ENCODE results near the gene INO80C. TPM values are rescaled to one million over a fixed set of nuclear protein-coding genes. Genes with fewer than 3 reads are reported as not detected.
"Not testable (repeated sequence)": the region's sequence is repeated elsewhere in the genome, so short reads cannot be mapped to it uniquely, and the experiment has no call there.

INO80C gene
- total RNA-seq, 2 donors from 2014 or later: 25.0 to 41.7 TPM

DNA sequence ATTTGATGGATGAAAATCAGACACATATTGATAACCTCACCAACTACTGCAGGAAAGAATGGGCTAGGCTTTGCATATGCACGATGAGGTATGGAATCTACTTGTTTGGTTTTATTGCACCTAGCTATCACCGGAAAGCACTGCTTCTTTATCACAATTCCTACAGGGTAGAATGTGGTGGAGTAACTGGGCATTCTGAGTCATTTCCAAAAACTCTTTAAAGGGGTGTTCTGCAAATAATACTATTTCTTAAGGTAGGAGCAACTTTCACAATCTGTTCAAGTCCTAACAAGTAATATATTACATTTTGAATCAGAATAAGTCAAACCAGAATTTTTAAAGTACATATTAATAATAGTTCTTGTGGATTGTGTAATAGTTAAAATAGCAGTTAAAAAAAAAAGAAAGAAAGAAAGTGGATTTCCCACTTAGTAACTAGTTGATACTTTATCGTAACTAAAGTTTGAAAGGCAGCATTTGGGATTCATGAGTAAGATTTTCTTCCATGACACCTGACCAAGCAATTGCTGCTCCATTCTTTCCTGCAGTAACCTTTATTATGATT lies 40.5 kb downstream of the INO80C start:
- no peaks in the 10 kb centered on the region for H3K9me3 Mint-ChIP-seq
- DNase-seq (ENCODE audit: low spot score) (no peak), ATAC-seq (no peak)
- H3K36me3 Mint-ChIP-seq: no peaks in the 10 kb centered on the region
- peaks cover 0 to 9% of the 10 kb centered on the region in 2 donors for H3K4me1 Mint-ChIP-seq (ENCODE audit: low read depth in 2 of 2)
- H3K27ac Mint-ChIP-seq: no peak overlapping the region
- H3K4me3 Mint-ChIP-seq: no peak overlapping the region
- no peaks in the 10 kb centered on the region for H3K27me3 Mint-ChIP-seq

DNA sequence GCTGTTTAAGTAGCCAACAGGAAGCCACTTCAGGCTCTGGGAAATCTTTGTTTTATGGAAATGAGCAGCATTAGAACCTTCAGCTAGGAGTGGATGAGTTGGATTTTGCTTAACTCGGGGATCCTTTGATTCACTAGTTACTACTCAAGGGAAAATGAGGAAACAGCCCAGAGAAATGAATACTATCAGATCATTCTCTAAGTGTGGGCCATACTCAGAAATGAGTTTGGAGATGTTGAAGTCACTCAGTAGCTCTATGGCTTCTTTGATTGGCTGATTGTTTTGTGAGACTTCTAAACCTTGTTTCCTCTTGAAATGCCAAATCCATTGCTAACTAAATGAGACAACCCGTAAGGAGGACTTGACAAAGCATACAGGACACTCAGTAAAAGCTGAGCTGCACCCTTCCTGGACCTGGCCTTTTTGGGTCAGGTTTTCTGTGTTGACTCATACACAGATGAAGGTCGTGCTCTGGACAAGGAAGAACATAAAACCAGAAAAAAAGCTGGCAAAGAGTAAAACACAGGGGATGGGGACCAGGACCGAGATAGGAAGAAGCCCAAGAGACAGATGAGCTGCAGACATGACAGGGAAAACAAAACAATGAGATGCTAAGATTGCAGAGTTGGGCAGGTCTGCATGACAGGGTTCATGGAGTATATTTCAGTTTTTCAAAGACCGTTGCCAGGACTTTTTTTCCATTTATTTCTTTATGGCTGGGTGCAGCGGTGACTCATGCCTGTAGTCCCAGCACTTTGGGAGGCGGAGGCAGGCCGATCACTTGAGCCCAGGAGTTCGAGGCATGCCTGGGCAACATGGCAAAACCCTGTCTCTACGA lies 41.6 kb downstream of the INO80C start:
- Mint-ChIP-seq H3K27me3 (peaks cover 0 to 5% of the 10 kb centered on the region in 2 donors), H3K27ac (no peak overlapping the region), H3K4me1 (ENCODE audit: low read depth in 2 of 2) (peaks cover 0 to 13% of the 10 kb centered on the region in 2 donors), H3K36me3 (no peaks in the 10 kb centered on the region), H3K4me3 (no peak overlapping the region), H3K9me3 (no peaks in the 10 kb centered on the region)
- no peak for DNase-seq (ENCODE audit: low spot score)
- ATAC-seq: no peak

DNA sequence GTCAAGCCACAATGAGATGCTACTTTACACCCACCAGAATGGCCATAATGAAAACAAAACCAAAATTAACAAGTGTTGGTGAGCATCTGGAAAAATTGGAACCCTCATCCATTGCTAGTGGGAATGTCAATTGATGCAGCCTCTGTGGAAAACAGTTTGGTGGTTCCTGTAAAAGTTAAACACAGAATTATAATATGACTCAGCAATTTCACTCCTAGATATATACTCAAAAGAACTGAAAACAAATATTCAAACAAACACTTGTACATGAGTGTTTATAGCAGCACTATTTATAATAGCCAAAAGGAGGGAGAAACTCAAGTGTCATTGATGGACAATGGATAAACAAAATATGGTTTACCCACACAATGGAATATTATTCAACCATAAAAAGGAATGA lies 43.0 kb downstream of the INO80C start:
- DNase-seq (ENCODE audit: low spot score) (no peak), ATAC-seq (no peak)
- Mint-ChIP-seq H3K4me1 (ENCODE audit: low read depth in 2 of 2) (peaks cover 0 to 13% of the 10 kb centered on the region in 2 donors), H3K27ac (no peak overlapping the region), H3K4me3 (no peak overlapping the region), H3K36me3 (no peaks in the 10 kb centered on the region), H3K27me3 (peaks cover 2 to 6% of the 10 kb centered on the region in 2 donors), H3K9me3 (no peaks in the 10 kb centered on the region)

DNA sequence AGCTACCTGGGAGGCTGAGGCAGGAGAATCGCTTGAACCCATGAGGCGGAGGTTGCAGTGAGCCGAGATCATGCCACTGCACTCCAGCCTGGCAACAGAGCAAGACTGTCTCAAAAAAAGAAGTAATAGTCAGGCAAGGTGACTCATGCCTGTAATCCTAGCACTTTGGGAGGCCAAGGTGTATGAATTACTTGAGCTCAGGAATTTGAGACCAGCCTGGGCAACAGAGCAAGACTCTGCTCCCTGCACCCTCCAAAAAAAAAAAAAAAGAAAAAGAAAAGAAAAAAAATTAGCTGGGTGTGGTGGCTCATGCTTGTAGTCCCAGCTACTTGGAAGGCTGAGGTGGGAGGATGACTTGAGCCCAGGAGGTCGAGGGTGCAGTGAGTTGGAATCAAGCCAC lies 44.7 kb downstream of the INO80C start:
- not testable (repeated sequence) for H3K9me3 Mint-ChIP-seq; ATAC-seq; H3K27ac Mint-ChIP-seq; H3K4me3 Mint-ChIP-seq; H3K4me1 Mint-ChIP-seq (ENCODE audit: low read depth in 2 of 2); DNase-seq (ENCODE audit: low spot score); H3K36me3 Mint-ChIP-seq
- H3K27me3 Mint-ChIP-seq: peaks cover 9 to 11% of the 10 kb centered on the region in 2 donors

DNA sequence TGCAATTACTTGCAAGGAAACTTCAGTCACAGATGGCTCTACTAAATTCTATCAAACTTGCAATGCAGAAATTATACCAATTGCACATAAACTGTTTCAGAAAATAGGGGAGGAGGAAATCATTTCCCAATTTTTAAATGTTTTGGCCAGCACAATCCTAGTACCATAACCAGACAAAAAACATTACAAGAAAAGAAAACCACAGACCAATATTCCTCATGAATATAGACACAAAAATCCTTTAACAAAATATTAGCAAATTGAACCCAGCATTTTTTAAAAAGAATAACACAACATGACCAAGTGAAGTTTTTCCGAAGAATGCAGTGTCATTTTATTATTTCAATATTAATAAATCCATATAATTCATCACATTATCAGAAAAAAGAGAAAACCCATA lies 45.8 kb downstream of the INO80C start:
- Mint-ChIP-seq H3K36me3 (no peaks in the 10 kb centered on the region), H3K27ac (no peak overlapping the region), H3K9me3 (no peaks in the 10 kb centered on the region), H3K27me3 (peaks cover 10 to 18% of the 10 kb centered on the region in 2 donors), H3K4me1 (ENCODE audit: low read depth in 2 of 2) (peaks cover 0 to 5% of the 10 kb centered on the region in 2 donors), H3K4me3 (no peak overlapping the region)
- no peak for ATAC-seq
- no peak for DNase-seq (ENCODE audit: low spot score)

DNA sequence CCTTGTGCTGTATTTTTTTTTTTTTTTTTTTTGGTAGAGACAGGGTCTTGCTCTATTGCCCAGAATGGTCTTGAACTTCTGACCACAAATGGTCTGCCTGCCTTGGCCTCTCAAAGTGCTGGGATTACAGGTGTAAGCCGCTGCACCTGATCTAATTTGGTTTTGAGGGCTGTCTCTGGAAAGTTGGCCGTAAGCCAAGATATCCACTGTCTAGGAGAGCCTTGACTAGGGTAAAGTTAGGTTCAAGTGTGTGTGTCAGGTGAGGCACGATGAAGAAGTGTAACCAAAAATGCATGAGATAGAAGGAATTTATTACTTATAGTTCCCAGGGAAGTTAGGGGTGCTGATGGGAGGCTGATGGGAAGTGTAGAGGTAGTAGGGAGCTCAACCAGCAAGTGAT lies 46.7 kb downstream of the INO80C start:
- H3K4me3 Mint-ChIP-seq: no peak overlapping the region
- DNase-seq (ENCODE audit: low spot score) (no peak), ATAC-seq (no peak)
- no peaks in the 10 kb centered on the region for H3K36me3 Mint-ChIP-seq
- peaks cover 11 to 21% of the 10 kb centered on the region in 2 donors for H3K27me3 Mint-ChIP-seq
- peaks cover 0 to 5% of the 10 kb centered on the region in 2 donors for H3K4me1 Mint-ChIP-seq (ENCODE audit: low read depth in 2 of 2)
- no peak overlapping the region for H3K27ac Mint-ChIP-seq
- no peaks in the 10 kb centered on the region for H3K9me3 Mint-ChIP-seq

DNA sequence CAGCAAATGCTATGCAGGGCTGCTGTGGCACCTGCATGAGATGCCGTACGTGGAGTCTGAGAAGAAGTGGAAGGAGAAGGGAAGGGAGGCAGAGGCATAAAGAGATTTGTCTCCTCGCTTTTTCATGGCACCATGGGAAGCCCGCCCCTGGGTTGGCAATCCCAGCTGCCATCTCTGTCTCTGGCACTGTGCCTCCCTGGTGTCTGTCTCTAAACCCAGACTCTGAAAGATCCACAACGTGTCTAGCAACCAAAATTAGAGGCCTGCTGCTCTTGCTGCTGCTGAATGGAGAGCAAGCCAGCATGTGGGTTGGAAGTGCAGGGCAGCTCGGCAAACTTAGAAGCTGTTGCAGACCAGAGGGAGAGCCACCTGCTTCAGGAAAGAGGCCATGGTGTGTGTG lies 53.1 kb downstream of the INO80C start:
- no peak for DNase-seq (ENCODE audit: low spot score)
- Mint-ChIP-seq H3K27me3 (peaks cover 14 to 21% of the 10 kb centered on the region in 2 donors), H3K4me3 (no peak overlapping the region), H3K36me3 (no peaks in the 10 kb centered on the region), H3K9me3 (no peaks in the 10 kb centered on the region), H3K27ac (no peak overlapping the region), H3K4me1 (ENCODE audit: low read depth in 2 of 2) (no peaks in the 10 kb centered on the region)
- ATAC-seq: no peak

DNA sequence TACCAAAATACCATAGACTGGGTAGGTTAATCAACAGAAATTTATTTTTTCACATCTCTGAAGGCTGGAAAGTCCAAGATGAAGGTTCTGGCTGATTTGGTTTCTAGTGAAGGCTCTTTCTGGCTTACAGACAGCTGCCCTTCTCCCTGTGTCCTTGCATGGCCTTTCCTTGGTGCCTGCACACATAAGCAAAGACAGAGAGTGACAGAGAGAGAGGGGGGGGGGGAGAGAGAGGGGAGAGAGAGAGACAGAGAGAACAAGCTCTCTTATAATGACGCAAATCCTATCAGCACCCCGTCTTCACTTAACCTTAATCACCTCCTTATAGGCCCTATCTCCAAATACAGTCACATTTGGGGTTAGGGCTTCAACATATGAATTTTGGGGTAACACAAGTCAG lies 53.9 kb downstream of the INO80C start:
- H3K36me3 Mint-ChIP-seq: no peaks in the 10 kb centered on the region

DNA sequence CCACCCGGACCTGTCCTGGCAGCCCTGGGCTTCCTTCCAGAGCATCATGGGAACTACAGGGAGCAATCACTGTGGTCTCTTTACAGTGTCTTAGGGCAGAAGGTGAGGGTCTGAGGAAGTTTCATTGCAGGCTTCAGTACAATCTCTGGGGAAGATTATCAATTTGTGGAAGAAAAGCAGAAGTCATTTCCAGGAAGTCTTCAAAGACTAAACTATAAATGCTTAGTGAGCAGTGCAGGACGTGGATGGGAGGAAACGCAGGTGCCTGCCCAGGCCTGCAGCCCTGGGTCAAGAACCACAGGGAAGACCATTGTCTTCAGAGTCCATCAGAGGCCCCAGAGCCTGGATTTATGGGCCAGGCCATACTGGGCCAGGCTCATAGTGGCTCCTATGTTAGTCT lies 54.3 kb downstream of the INO80C start:
- H3K4me1 Mint-ChIP-seq (ENCODE audit: low read depth in 2 of 2): no peaks in the 10 kb centered on the region
- no peak for DNase-seq (ENCODE audit: low spot score)
- peaks cover 14 to 17% of the 10 kb centered on the region in 2 donors for H3K27me3 Mint-ChIP-seq
- ATAC-seq: no peak
- H3K27ac Mint-ChIP-seq: no peak overlapping the region
- H3K36me3 Mint-ChIP-seq: no peaks in the 10 kb centered on the region
- no peaks in the 10 kb centered on the region for H3K9me3 Mint-ChIP-seq
- H3K4me3 Mint-ChIP-seq: no peak overlapping the region

More for the DNA sequence above, 53.9 kb downstream of the INO80C start:
- no peak for ATAC-seq
- no peak for DNase-seq (ENCODE audit: low spot score)
- Mint-ChIP-seq H3K27ac (no peak overlapping the region), H3K27me3 (peaks cover 14 to 17% of the 10 kb centered on the region in 2 donors), H3K4me3 (no peak overlapping the region), H3K9me3 (no peaks in the 10 kb centered on the region), H3K4me1 (ENCODE audit: low read depth in 2 of 2) (no peaks in the 10 kb centered on the region)

DNA sequence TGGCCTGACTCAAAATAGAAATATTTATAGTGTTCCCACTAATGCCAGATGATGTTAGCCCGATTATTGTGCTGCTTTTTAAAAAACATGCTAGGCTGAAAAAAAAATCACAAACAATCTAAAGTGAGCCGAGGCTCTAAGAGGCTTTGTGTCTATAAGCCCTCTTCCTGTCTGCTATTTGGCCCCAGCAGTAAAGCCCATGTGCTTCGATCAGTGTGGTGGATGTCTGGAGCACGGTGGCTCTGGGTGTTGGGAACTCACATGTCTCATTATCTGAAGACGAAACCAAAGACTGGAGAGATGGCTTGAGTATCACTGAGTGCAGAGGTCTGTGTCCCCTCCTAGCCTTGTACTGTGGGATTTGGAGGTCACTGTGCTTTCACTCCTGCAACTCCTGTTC lies 55.1 kb downstream of the INO80C start:
- Mint-ChIP-seq H3K27me3 (peaks cover 10% of the 10 kb centered on the region in 2 donors), H3K4me3 (no peak overlapping the region), H3K27ac (no peak overlapping the region), H3K9me3 (no peaks in the 10 kb centered on the region), H3K36me3 (no peaks in the 10 kb centered on the region), H3K4me1 (ENCODE audit: low read depth in 2 of 2) (no peaks in the 10 kb centered on the region)
- no peak for ATAC-seq
- no peak for DNase-seq (ENCODE audit: low spot score)

DNA sequence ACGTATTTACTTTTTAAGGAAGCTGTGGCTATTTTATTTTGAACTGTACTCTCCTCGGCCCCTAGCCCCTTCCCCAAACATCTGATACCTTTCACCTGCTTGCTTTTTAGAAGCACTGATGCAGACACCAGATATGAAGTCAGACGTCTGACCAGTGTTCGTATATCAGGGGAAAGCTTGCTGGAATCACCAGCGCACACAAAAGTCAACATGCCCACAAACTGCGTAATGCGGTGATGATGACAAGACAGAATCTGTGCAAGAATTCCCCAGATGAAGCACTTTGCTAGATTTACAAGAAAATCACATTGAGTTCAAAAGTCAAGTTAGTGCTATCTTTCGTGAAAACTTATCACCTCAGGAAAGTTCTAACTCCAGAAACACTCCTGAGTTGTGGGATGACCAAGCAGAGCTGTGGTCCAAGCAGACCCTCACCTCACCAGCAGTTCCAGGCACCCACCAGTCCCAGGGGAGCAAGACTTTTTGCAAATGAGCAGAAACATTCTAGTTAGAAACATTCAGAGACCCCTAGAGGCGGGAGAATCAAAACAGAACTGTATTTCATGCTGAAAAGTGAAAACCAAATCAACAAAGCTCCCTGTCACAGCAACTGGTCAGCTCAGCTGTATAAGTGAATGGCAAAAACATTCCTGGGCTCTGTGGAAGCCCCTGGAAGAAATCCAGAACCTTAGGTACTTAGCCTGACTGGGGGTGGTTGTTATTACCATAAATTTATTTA lies 55.7 kb downstream of the INO80C start:
- Mint-ChIP-seq H3K9me3 (no peaks in the 10 kb centered on the region), H3K36me3 (peaks cover under 1% of the 10 kb centered on the region), H3K27me3 (peaks cover 7 to 10% of the 10 kb centered on the region in 2 donors), H3K4me3 (no peak overlapping the region), H3K4me1 (ENCODE audit: low read depth in 2 of 2) (no peaks in the 10 kb centered on the region), H3K27ac (no peak overlapping the region)
- ATAC-seq (no peak), DNase-seq (ENCODE audit: low spot score) (no peak)

DNA sequence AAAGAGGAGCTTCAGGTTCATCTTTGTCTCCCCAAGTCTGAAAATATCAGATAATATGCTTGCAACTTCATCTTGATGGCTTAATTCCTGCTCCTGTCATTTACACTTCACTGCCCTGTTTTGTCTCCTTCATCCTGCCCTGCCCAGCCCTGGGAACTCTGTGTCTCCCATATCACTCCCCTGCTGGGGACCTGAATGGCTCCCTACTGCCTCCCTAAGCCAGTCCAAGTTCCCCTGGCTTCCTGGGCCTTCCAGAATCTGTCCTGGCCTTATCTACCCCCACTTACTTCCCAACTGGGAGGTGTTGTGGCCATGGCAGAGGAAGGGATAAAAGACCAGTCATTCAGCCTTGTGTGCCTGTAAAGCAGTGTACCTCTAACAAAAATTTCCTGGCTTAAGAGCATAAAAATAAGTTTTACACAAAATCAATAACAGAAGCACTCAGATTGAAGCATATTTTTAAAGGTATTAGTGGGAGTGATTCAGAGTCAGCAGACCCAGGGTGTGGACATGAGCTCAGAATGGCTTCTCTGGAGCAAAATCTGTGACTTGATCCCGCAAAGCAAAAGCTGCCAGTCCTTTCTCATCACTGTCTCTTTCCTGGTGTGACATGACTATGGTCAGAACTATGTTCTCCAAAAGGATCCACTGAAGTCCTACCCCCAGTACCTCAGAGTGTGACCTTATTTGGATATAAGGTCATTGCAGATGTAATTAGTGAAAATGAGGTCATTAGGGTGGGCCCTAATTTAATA lies 59.1 kb downstream of the INO80C start:
- H3K27me3 Mint-ChIP-seq: peaks cover 13 to 21% of the 10 kb centered on the region in 2 donors
- DNase-seq (ENCODE audit: low spot score) (no peak), ATAC-seq (no peak)
- no peak overlapping the region for H3K27ac Mint-ChIP-seq
- H3K4me3 Mint-ChIP-seq: no peak overlapping the region
- H3K9me3 Mint-ChIP-seq: peaks cover 6% of the 10 kb centered on the region
- H3K36me3 Mint-ChIP-seq: peaks cover 12% of the 10 kb centered on the region
- no peaks in the 10 kb centered on the region for H3K4me1 Mint-ChIP-seq (ENCODE audit: low read depth in 2 of 2)

DNA sequence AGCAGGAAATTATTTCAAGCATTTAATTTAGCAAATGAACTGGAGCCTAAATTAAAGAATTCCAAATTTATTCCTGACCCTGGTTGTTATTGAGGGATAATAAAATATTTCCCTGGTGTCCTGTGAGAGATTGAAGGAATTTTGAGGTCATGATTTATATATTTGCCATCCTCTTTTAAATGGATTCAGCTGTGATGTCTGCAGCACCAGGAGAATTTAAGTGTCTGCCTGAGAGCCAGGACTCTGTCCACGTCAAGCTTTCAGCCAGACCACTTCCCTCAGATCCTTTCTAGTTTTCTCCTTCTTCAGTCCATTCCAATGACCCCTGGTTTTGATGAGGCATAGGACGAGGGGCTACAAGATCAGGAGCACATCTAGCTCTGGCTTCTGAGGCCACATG lies 59.9 kb downstream of the INO80C start:
- H3K27me3 Mint-ChIP-seq: peaks cover 14 to 22% of the 10 kb centered on the region in 2 donors

More for the DNA sequence above, 59.9 kb downstream of the INO80C start:
- ATAC-seq (no peak), DNase-seq (ENCODE audit: low spot score) (no peak)
- Mint-ChIP-seq H3K27ac (no peak overlapping the region), H3K36me3 (peaks cover 12% of the 10 kb centered on the region), H3K4me3 (no peak overlapping the region), H3K9me3 (peaks cover 6% of the 10 kb centered on the region), H3K4me1 (ENCODE audit: low read depth in 2 of 2) (no peaks in the 10 kb centered on the region)
